ENCODE results near the gene RNF217.

DNA sequence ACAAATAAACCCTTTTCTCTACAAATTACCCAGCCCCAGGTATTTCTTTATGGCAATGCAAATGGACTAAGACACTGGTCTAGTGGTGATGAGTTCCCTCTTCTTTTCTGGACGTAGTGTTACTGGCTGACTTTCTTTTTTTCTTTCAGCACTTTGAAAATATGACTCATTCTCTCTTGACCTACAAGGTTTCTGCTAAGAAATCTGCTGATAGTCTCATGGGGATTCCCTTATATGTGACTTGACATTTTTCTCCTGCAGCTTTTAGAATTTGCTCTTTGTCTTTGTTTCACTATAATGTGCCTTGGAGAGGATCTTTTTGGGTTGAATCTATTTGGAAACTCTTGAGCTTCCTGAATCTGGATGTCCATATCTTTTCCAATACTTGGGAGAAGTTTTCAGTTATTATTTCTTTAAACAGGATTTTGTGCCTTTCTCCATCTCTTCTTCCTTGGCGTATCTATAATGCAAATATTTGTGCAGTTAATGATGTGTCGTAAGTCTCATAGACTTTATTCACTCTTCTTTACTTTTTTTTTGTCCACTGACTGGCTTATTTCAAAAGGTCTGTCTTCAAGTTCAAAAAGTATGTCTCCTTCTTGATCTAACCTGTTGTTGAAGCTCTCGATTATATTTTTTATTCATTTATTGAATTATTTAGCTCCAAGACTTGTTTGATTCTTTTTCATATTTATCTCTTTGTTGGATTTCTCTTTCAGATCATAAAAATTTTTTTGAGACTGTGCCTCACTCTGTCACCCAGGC is 149.2 kb downstream of the RNF217 start:
- TF ChIP-seq POLR2A (IDR thresholded peaks at IDR 0.05) (no peak), POLR2AphosphoS5 (IDR thresholded peaks at IDR 0.05) (no peak)
- TF ChIP-seq, protein P1, sequence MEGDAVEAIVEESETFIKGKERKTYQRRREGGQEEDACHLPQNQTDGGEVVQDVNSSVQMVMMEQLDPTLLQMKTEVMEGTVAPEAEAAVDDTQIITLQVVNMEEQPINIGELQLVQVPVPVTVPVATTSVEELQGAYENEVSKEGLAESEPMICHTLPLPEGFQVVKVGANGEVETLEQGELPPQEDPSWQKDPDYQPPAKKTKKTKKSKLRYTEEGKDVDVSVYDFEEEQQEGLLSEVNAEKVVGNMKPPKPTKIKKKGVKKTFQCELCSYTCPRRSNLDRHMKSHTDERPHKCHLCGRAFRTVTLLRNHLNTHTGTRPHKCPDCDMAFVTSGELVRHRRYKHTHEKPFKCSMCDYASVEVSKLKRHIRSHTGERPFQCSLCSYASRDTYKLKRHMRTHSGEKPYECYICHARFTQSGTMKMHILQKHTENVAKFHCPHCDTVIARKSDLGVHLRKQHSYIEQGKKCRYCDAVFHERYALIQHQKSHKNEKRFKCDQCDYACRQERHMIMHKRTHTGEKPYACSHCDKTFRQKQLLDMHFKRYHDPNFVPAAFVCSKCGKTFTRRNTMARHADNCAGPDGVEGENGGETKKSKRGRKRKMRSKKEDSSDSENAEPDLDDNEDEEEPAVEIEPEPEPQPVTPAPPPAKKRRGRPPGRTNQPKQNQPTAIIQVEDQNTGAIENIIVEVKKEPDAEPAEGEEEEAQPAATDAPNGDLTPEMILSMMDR (IDR thresholded peaks at IDR 0.05): no peak
